Mesenchymal stem cell (in vitro differentiated cells and primary cell): ENCODE measurements around the gene SLC4A2.
A peak's percentile ranks its signal among the peaks of the same experiment; 100 is the strongest.

Experiments
- DNase-seq: peaks from one replicate; pipeline ENCODE4 v3.0.0-alpha.2; 2013
- H2AFZ ChIP-seq: one replicate; pipeline ENCODE4 v1.6.1; 2013; ENCODE audit warnings: low read depth, mild to moderate bottlenecking, control low read depth, inconsistent platforms, low read length, moderate library complexity
- H2AK5ac ChIP-seq: 2 replicates; pipeline ENCODE4 v1.6.1; 2013; ENCODE audit warnings: low read length, moderate library complexity, mild to moderate bottlenecking, inconsistent platforms; ENCODE audit not compliant: severe bottlenecking
- H2BK120ac ChIP-seq: one replicate; pipeline ENCODE4 v1.6.1; 2013; ENCODE audit warnings: low read depth, mild to moderate bottlenecking, inconsistent platforms, low read length, moderate library complexity
- H2BK12ac ChIP-seq, 2 experiments: one replicate each; pipeline ENCODE4 v1.6.1; 2013; ENCODE audit warnings: inconsistent platforms in 2 of 2, low read length in 2 of 2, mild to moderate bottlenecking in 2 of 2, moderate library complexity in 2 of 2, control low read depth in 1 of 2
- H2BK15ac ChIP-seq: one replicate; pipeline ENCODE4 v1.6.1; 2013; ENCODE audit warnings: mild to moderate bottlenecking, low read depth, inconsistent platforms; ENCODE audit not compliant: poor library complexity, severe bottlenecking
- H2BK5ac ChIP-seq: 2 replicates; pipeline ENCODE4 v1.6.1; 2013; ENCODE audit warnings: low read depth, mild to moderate bottlenecking, low read length, control low read depth, inconsistent platforms; ENCODE audit not compliant: poor library complexity, severe bottlenecking
- H3K14ac ChIP-seq, 2 experiments: one replicate each; pipeline ENCODE4 v1.6.1; 2013; ENCODE audit warnings: inconsistent platforms in 2 of 2, low read length in 2 of 2, control low read depth in 1 of 2, mild to moderate bottlenecking in 1 of 2, moderate library complexity in 1 of 2
- H3K18ac ChIP-seq, 2 experiments: one replicate each; pipeline ENCODE4 v1.6.1; 2013; ENCODE audit warnings: inconsistent platforms in 2 of 2, low read length in 2 of 2, control low read depth in 1 of 2, low read depth in 1 of 2, mild to moderate bottlenecking in 1 of 2
- H3K23ac ChIP-seq, 2 experiments: one replicate each; pipeline ENCODE4 v1.6.1; 2013; ENCODE audit warnings: inconsistent platforms in 2 of 2, low read length in 2 of 2, mild to moderate bottlenecking in 2 of 2, moderate library complexity in 2 of 2, control low read depth in 1 of 2
- H3K27ac ChIP-seq: 2 replicates; pipeline ENCODE4 v1.5.1; 2013; ENCODE audit warnings: mild to moderate bottlenecking, moderate library complexity, low read length, control low read depth, inconsistent platforms; ENCODE audit not compliant: poor library complexity, severe bottlenecking
- H3K27me3 ChIP-seq, 2 experiments: 2 replicates each; pipeline versions ENCODE4 v1.6.1 to v1.7.0; 2013; ENCODE audit warnings: low read length in 2 of 2, mild to moderate bottlenecking in 2 of 2, moderate library complexity in 2 of 2, control low read depth in 1 of 2, inconsistent platforms in 1 of 2; ENCODE audit not compliant: control insufficient read depth in 1 of 2, insufficient read depth in 1 of 2
- H3K36me3 ChIP-seq, 2 experiments: 2 replicates each; pipeline versions ENCODE4 v1.6.1 to v1.7.0; 2013; ENCODE audit warnings: low read length in 2 of 2, control low read depth in 1 of 2, inconsistent platforms in 1 of 2, low read depth in 1 of 2, mild to moderate bottlenecking in 1 of 2; ENCODE audit not compliant: insufficient read depth in 2 of 2, control insufficient read depth in 1 of 2
- H3K4ac ChIP-seq, 2 experiments: one replicate each; pipeline ENCODE4 v1.6.1; 2013; ENCODE audit warnings: inconsistent platforms in 2 of 2, low read length in 2 of 2, mild to moderate bottlenecking in 2 of 2, moderate library complexity in 2 of 2, control low read depth in 1 of 2, low read depth in 1 of 2
- H3K4me1 ChIP-seq: 2 replicates; pipeline ENCODE4 v1.6.1; 2013; ENCODE audit warnings: low read depth, low read length, control low read depth; ENCODE audit not compliant: control insufficient read depth, insufficient read depth
- H3K4me2 ChIP-seq: 2 replicates; pipeline ENCODE4 v1.6.1; 2013; ENCODE audit warnings: low read length, mild to moderate bottlenecking, inconsistent platforms; ENCODE audit not compliant: poor library complexity, severe bottlenecking
- H3K4me3 ChIP-seq, 2 experiments: 2 replicates each; pipeline versions ENCODE4 v1.5.1 to v1.7.0; 2013; ENCODE audit warnings: low read length in 2 of 2, mild to moderate bottlenecking in 2 of 2, control low read depth in 1 of 2, low read depth in 1 of 2; ENCODE audit not compliant: insufficient read depth in 1 of 2
- H3K79me1 ChIP-seq: replicated peaks from 2 replicates; pipeline ENCODE4 v1.6.1; 2013; ENCODE audit warnings: mild to moderate bottlenecking, control low read depth, low read length, inconsistent platforms; ENCODE audit not compliant: poor library complexity, severe bottlenecking
- H3K9ac ChIP-seq: 2 replicates; pipeline ENCODE4 v1.7.0; 2013; ENCODE audit warnings: mild to moderate bottlenecking, low read length, moderate library complexity
- H3K9me3 ChIP-seq: 2 replicates; pipeline ENCODE4 v1.7.0; 2013; ENCODE audit warnings: mild to moderate bottlenecking, low read length; ENCODE audit not compliant: control insufficient read depth
- H4K8ac ChIP-seq: one replicate; pipeline ENCODE4 v1.6.1; 2013; ENCODE audit warnings: inconsistent platforms, mild to moderate bottlenecking, low read length, moderate library complexity
- H4K91ac ChIP-seq: one replicate; pipeline ENCODE4 v1.6.1; 2013; ENCODE audit warnings: mild to moderate bottlenecking, low read length, inconsistent platforms
- WGBS: methylation state at CpG from one replicate; pipeline ENCODE4 v1.1.7; 2013; ENCODE audit warnings: mixed read lengths; 5-methylcytosine and 5-hydroxymethylcytosine counted together

SLC4A2 gene

GRCh38 chr7:151124899-151125399 is 65.6 kb downstream of the SLC4A2 start:
- Histone ChIP-seq H2BK5ac (no peak overlapping the region), H2BK120ac (no peak overlapping the region), H3K9me3 (no peaks in the 10 kb centered on the region), H3K9ac (no peak overlapping the region), H3K4me3 (peak overlapping the region in 1 of 2 experiments; percentile 68), H3K4ac (no peak overlapping the region), H4K8ac (no peak overlapping the region), H3K27me3 (no peaks in the 10 kb centered on the region), H3K79me1 (peaks cover 50% of the 10 kb centered on the region), H3K27ac (no peak overlapping the region), H4K91ac (no peak overlapping the region), H3K4me2 (peak overlapping the region; percentile 96), H3K23ac (no peak overlapping the region), H3K14ac (no peak overlapping the region), H2BK15ac (no peak overlapping the region), H2AFZ (no peak overlapping the region), H3K18ac (peak overlapping the region in 1 of 2 experiments; percentile 11), H3K36me3 (peaks cover 74 to 85% of the 10 kb centered on the region in 2 experiments), H2BK12ac (no peak overlapping the region), H2AK5ac (no peak overlapping the region), H3K4me1 (peaks cover 24% of the 10 kb centered on the region)
- no peak for DNase-seq
- 86% methylated on average over 14 of the region's 14 CpGs for WGBS

- Histone ChIP-seq H3K4ac (peak overlapping the region in 1 of 2 experiments; percentile 45), H4K8ac (no peak overlapping the region), H2BK120ac (no peak overlapping the region), H3K14ac (peak overlapping the region in 1 of 2 experiments; percentile 26), H3K9ac (peak overlapping the region; percentile 26), H4K91ac (no peak overlapping the region), H3K79me1 (peaks cover 51% of the 10 kb centered on the region), H3K27ac (no peak overlapping the region), H3K18ac (peak overlapping the region in 1 of 2 experiments; percentile 11), H3K27me3 (no peaks in the 10 kb centered on the region), H2AFZ (no peak overlapping the region), H3K23ac (no peak overlapping the region), H2BK5ac (no peak overlapping the region), H3K4me1 (peaks cover 24% of the 10 kb centered on the region), H3K4me2 (peak overlapping the region; percentile 96), H2AK5ac (no peak overlapping the region), H2BK12ac (peak overlapping the region in 1 of 2 experiments; percentile 17), H3K4me3 (peak overlapping the region; percentile 50 to 68), H3K9me3 (no peaks in the 10 kb centered on the region), H2BK15ac (no peak overlapping the region), H3K36me3 (peaks cover 74 to 85% of the 10 kb centered on the region in 2 experiments)
- peak; percentile 54 for DNase-seq
- 3% methylated on average over 22 of the region's 22 CpGs for WGBS
Observed at GRCh38 chr7:151125470-151125845, 66.1 kb downstream of the SLC4A2 start.

- Histone ChIP-seq H3K4me2 (peak overlapping the region; percentile 96), H2BK15ac (no peak overlapping the region), H3K4me1 (peaks cover 24% of the 10 kb centered on the region), H3K4me3 (peak overlapping the region; percentile 50 to 68), H3K9me3 (no peaks in the 10 kb centered on the region), H4K8ac (no peak overlapping the region), H3K36me3 (peaks cover 74 to 85% of the 10 kb centered on the region in 2 experiments), H3K18ac (peak overlapping the region in 1 of 2 experiments; percentile 61), H3K27ac (no peak overlapping the region), H3K27me3 (no peaks in the 10 kb centered on the region), H3K9ac (peak overlapping the region; percentile 26), H2AK5ac (no peak overlapping the region), H2BK12ac (no peak overlapping the region), H3K23ac (no peak overlapping the region), H2BK5ac (no peak overlapping the region), H3K4ac (peak overlapping the region in 1 of 2 experiments; percentile 45), H4K91ac (no peak overlapping the region), H2BK120ac (no peak overlapping the region), H3K79me1 (peaks cover 47% of the 10 kb centered on the region), H3K14ac (peak overlapping the region in 1 of 2 experiments; percentile 76), H2AFZ (no peak overlapping the region)
- 7% methylated on average over 34 of the region's 58 CpGs for WGBS
- no peak for DNase-seq
Observed at GRCh38 chr7:151125846-151126481, 66.6 kb downstream of the SLC4A2 start.
